GM18873 (cell line): ENCODE data around the gene LRRD1.
"Not testable (repeated sequence)": the region's sequence is repeated elsewhere in the genome, so short reads cannot be mapped to it uniquely, and the experiment has no call there.

ENCODE experiments used
- ATAC-seq: cut with Tn5 transposase; IDR thresholded peaks from one replicate; pipeline ENCODE4 v1.9.1; 2021; ENCODE audit warnings: mild to moderate bottlenecking, moderate library complexity, moderate number of reproducible peaks; ENCODE audit not compliant: unreplicated experiment, low FRiP score

LRRD1 gene

DNA sequence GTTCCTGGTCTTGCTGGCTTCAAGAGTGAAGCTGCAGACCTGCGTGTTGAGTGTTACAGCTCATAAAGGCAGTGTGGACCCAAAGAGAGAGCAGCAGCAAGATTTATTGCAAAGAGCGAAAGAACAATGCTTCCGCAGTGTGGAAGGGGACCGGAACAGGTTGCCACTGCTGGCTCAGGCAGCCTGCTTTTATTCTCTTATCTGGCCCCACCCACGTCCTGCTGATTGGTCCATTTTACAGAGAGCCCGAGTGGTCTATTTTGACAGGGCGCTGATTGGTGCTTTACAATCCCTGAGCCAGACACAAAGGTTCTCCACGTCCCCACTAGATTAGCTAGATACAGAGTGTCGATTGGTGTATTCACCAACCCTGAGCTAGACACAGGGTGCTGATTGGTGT, 36.2 kb downstream of the LRRD1 start:
- ATAC-seq, result not testable (repeated sequence)

DNA sequence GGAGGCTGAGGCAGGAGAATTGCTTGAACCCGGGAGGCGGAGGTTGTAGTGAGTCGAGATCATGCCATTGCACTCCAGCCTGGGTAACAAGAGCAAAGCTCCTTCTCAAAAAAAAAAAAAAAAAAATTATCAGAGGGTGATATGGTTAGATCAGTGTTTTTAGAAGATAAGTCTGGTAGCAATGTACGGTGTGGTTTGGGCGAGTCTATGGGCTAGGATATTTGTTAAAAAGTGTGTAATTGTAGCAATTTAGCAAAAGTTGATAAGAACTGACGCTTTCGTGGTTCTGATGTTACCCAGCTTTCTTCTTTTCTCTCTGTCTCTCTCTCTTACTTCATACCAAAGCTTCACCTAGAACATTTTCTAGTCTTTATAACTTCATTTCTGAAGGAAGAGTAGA, 37.8 kb downstream of the LRRD1 start:
- ATAC-seq, result no peak

DNA sequence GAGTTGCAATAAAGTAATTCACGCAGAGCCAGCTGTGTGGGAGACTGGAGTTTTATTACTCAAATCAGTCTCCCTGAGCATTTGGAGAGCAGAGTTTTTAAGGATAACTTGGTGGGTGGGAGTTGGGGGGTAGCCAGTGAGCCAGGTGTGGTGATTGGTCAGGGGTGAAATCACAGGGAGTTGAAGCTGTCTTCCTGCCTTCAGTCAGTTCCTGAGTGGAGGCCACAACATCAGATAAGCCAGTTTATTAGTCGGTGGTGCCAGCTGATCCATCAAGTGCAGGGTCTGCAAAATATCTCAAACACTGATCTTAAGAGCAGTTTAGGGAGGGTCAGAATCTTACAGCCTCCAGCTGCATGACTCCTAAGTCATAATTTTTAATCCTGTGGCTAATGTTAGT, 41.4 kb downstream of the LRRD1 start:
- ATAC-seq, result no peak

DNA sequence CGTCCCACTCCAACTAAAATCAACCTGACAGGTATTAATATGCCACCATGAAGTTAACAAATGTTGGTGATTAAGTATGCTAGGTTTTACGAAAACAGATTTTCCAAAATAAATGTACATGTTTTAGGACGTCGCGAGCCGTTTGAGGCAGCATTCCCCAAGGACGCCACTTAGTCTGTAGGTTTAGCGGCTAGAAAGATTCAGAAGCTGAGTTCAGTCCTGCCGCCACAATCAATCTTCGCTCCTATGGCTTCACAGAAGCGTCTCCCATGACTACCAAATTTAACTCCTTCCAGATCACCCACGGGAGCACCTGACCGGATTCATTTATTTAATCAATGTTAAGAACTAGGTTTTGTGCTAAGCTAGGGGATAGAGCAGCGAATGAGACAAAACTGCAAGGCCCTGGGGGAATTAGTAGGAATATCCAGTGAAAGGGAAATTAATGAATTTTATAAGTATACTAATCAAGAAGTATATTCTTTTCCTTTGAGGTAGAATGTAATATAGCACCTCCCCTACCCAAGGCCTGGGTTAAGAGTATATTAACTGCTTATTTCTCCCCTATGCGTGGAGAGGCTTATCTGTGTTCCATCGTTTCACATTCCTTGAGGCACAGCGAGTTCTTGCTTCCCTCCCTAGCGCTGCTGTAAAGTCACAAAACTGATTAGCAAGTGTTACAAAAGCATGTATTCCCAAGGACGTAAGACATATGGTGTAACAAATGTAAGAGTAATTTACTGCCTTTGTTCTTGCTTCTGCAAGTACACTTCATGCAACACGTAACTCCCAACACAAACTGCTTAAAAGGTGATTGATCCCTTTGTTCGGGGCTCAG, 43.7 kb downstream of the LRRD1 start:
- no peak for ATAC-seq

DNA sequence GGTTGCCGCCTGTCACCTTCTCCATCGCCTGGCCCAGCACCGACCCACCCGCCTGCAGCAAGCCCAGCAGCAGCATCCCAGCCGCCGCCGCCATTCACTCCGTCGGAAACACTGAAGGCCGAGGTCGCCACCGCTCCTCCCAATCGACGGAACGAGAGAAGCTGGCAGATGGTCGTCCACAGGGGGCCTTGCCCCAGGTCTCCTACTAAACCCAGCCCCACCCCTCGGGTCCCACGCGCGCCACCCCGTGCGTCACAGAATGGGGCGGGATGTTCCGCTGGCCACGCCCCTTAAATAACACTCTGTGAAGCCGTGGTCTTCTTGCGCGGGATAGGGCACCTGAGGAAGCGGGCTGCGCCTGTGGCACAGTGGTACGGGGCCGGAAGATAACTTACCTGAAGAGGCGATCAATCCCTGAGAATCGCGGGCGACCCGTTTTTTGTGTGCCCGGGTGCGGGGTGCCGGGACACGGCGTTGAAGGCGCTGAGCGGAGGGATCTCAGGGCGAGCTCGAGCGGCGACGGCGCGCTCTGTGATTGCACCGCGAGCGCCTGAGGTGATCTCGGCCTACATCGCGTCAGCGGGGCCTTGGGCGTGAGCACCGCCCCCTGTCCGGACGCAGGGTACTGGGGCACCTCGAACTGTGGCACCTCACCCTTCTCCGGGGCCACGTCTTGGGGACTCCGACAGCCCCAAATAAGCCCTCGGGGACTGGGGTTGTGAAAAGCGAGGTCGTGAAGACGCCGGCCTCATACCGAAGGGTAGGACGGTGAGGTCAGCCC, 44.5 kb downstream of the LRRD1 start, which contains the start of gene CYP51A1:
Gene CYP51A1, minus strand, starts transcription at position 207 of the 781 bp plus-strand sequence. Its CDS starts 113 bp downstream, at position 94.
- peak; percentile 87 for ATAC-seq

DNA sequence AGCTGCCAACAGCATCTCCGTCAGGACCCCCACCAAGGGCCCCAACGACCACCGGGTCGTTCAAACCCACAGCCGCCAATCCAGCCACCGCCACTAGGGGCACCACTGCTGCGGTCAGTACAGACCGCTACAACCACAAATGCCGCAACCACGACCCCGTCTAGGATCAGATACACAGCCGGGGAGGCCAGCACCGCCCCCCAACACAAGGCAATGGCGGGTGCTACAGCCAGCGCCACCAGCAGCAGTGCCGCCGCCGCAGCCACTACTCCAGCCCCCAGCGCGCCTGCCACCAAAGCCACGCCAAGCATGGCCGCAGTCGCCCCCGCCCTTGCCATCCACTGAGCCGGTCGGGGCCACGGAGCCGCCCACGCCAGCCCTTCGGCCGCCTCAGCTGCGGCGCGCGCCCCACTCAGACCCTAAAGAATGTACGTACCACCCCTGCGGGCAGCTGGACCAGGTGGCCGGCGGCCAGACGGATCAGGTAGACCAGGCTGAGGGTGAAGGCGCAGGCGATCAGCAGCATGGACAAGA, 45.1 kb downstream of the LRRD1 start:
- peak; percentile 19 for ATAC-seq

DNA sequence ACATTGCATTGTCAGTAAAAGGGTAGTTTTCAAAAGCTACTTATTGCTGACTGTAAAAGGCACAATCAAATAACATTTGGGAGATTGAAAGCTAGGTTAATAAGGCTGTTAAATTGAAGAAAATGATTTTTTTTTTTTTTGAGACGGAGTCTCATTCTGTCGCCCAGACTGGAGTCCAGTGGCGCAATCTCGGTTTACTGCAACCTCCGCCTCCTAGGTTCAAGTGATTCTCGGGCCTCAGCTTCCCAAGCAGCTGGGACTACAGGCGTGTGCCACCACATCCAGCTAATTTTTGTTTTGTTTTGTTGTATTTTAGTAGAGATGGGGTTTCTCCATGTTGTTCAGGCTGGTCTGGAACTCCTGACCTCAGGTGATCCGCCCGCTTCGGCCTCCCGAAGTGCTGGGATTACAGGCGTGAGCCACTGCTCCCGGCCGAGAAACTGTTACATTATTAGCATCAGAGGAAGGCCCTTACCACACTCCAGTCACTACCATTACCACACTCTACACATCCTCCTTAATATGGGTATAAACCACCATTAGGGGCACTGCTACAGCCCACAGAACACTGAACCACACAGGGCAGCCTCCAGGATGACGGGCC, 45.7 kb downstream of the LRRD1 start:
- peak; percentile 24 for ATAC-seq

DNA sequence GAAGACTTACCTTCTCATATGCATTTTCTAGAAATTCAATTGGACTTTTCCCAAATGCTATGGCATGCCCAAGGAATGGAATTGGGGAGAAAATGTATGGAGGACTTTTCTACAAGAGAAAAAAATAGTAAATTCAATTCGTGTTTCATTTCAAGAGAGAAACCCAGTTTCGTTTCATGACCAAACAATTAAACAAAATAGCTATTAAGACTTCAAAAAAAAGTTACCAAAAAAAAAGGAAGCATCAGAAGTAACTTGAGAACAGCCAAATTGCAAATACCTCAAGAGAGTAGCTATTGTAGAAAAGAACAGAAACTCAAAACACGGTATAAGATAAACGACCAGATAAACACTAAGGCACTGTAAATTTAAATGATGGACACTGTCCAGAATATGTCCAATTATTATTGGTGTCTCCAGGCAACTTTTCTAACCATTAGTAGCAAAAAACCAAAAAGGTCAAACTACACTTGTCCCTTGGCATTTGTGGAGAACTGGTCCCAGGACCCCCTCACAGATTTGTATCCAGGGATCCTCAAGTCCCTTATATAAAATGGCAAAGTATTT, 47.1 kb downstream of the LRRD1 start:
- ATAC-seq, result no peak

DNA sequence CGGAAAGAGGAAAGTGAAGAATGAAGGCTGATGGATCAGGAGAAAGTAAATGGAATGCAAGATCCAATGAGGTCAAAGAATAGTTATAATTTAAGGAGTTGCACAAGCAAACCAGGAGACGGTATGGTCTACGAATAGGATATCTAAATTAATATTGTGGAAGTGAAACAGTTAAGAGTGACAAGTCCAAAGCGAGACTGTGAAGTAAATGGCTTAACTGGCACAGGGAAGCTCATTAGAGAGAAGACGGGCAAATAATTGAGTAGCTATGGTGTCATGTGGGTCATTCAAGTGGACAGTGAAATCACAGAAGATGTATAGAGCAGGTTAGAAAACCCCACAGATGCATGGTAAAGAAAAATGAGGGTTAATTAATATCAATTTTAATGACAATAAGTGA, 47.8 kb downstream of the LRRD1 start:
- no peak for ATAC-seq

DNA sequence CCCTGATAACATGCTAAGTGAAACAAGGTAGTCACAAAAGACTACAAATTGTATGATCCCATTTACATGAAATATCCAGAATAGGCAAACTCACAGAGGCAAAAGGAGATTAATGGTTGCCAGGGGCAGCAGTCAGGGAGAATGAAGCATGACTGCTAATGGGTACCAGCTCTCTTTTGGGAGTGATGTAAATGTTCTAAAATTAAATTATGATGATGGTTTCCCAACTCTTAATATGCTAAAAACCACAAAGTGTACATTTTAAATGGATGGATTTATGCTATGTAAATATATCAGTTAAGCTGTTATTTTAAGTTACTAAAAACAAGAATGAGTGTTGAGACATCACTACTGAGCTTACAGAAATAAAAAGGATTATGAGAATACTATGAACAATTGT, 57.3 kb downstream of the LRRD1 start:
- ATAC-seq, result no peak

DNA sequence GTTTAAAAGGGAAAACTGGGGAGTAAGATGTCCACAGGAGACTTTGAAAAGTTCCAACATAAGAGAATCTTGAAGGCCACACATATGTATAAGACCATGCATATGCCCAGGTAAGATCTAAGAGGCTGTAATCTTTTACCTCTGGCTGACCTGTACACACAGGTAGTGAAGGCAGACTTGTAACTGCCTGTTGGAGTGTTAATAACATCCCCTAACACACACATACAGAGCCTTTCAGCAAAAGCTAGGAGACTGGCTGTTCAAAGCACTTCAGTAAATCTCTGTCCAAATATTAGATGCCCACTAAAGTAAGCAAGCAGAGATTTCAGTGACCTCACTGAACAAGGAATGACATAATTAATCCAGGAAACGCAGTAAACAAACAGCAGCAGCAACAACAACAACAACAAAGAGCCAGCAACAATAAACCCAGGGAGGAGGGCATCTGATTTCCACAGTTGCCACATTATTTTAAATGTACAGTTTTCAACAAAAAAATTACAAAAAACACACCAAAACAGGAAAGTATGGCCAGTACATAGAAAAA, 59.7 kb downstream of the LRRD1 start:
- ATAC-seq, result no peak

DNA sequence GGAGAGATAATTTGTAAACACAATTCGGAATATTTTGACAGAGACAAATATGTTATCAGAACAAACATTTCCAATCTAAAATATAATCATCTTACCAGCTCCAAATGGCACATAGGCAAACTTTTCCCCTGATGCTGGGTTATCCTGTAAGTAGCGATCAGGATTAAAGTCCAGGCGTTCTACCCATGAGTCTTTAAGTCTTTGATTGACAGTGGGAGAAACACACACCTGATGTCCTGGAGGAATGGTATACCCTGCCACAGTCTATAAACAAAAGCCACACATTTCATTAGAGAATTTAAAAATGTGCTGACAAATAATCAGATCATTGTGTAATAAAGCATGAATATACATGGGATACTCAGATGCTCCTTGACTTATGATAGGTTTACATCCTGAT, 62.0 kb downstream of the LRRD1 start:
- ATAC-seq, result no peak

DNA sequence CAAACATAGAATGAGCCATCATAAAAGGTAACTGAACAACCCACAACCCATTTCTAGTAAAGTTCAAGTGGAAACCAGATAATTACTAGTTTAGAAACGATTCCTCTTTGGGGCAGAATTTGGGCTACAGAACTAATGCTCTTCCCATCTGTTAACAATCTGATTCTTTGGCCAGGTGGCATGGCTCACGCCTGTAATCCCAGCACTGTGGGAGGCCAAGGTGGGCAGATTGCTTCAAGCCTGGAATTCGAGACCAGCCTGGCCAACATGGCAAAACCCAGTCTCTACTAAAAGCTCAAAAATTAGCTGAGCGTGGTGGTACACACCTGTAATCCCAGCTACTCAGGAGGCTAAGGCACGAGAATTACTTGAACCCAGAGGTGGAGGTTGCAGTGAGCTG, 63.1 kb downstream of the LRRD1 start:
- ATAC-seq, result no peak

DNA sequence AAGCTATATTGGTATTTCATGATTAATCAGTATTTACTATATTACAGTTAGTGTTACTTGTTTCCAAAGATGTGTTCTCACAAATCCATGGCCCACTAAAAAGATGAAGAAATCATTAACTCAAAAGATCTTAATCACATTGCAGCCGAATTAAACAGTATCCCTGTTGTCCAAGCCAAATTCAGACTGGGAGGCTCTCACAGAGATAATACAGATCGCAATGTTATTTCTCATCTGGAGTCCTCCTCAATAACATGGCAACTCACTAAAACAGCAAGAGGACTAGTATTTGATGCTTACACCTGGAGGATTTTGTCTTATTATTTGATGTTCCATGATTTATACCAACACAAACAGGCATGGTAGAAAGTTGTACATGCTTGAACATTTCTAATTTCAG, 68.1 kb downstream of the LRRD1 start:
- ATAC-seq, result no peak

DNA sequence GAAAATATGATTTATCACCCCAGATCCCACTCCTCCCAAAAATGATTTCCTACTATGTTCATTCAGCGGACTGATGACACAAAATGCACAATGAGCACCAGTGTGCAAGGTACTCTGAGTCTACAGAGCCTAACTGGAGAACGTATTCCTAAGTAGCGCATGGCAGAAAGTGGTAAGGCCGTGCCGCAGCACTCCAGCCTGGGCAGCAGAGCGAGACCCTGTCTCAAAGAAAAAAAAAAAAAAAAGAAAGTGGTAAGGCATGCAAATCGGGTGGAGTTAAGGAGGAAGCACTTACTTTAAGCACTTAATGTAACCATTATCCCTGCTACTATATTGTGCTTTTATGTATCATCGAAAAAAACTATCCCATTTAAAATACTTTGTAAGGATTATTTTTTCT, 70.1 kb downstream of the LRRD1 start:
- ATAC-seq, result no peak

DNA sequence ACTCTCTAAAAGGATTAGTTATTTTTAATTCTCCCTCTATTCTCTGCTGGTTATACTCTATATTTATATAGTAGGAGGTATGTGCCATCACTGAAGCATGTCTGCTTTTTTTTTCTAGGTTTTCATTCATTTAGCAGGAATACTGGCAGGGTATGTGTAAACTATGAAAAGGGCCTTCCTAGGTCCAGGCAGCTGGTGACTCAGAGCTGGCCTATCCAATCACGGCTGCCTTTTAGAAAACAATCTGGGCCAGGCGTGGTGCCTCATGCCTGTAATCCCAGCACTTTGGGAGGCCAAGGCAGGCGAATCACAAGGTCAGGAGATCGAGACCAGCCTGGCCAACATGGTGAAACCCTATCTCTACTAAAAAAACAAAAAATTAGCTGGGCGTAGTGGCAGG, 76.1 kb downstream of the LRRD1 start:
- not testable (repeated sequence) for ATAC-seq

DNA sequence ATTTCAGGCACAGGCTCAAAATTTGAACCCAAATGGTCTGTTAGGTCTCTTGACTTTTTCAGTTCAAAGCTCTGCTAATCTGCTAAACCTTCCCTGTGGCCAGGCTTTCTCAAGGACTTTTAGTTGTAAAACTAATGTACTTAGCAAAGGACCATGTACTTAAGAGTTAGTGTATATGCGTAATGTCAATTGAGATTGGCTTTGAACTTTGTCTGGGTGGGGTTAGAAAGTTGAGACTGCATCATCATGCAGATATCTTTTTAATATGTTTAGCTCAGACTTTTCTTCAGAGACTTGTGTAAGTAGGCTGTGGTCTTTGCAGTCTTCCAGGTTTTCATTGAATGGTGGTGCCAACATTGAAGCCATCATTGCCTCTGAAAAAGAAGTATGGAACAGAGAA, 78.4 kb downstream of the LRRD1 start:
- no peak for ATAC-seq

DNA sequence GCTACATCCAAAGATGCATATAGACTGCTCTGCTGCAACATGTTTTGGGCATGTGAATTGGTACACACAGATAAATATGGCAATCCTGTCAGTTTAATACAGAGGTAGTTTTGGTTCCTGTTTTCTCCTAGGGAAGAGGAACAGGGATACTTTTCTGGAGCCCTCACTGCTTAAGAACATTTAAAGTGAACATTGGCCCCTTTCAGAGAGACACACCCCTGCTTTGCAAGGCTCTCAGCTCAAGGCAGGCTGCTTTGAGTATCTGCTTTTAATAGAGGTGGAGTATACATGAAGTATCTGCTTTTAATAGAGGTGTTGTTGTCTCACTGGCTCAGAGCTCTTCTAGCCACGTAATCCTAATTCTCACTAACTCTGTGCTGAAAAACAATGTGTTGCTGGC, 83.6 kb downstream of the LRRD1 start:
- ATAC-seq, result no peak
